ENCODE results near the gene RCSD1. TPM values are rescaled to one million over a fixed set of nuclear protein-coding genes. Genes with fewer than 3 reads are reported as not detected.

Gene RCSD1
- total and polyA plus RNA-seq, 2 of the 4 experiments (the other 2 are of a cell fraction) = 0.03 TPM; not detected in 1

- ATAC-seq (ENCODE audit: low read depth) (no peak), DNase-seq (no peak)
- Histone ChIP-seq H4K20me1 (ENCODE audit: insufficient read depth, low read length) (no peaks in the 10 kb centered on the region), H3K36me3 (ENCODE audit: control insufficient read depth, insufficient read depth, low read length) (no peaks in the 10 kb centered on the region), H2BK20ac (ENCODE audit: low read depth, low read length) (no peak overlapping the region), H3K4ac (ENCODE audit: low read depth, low read length) (no peak overlapping the region), H3K56ac (ENCODE audit: extremely low read depth, insufficient read depth, low read length) (no peak overlapping the region), H3K27me3 (ENCODE audit: control insufficient read depth, insufficient read depth, low read length) (peaks cover 22% of the 10 kb centered on the region), H3K4me2 (ENCODE audit: low read depth, low read length) (no peak overlapping the region), H2BK15ac (ENCODE audit: low read depth, low read length) (no peak overlapping the region), H2AFZ (replicated peaks; ENCODE audit: low read length, poor library complexity) (no peak overlapping the region), H3K14ac (replicated peaks; ENCODE audit: low read depth, low read length) (no peak overlapping the region), H3K23ac (ENCODE audit: low read depth, low read length) (no peak overlapping the region), H3K9me1 (ENCODE audit: insufficient read depth, low read length) (no peaks in the 10 kb centered on the region), H4K5ac (ENCODE audit: low read depth, low read length) (no peak overlapping the region), H3K4me3 (ENCODE audit: insufficient read depth, low read depth, low read length) (no peak overlapping the region), H2AK5ac (ENCODE audit: low read depth, low read length) (no peak overlapping the region), H2BK120ac (ENCODE audit: low read depth, low read length) (no peak overlapping the region), H3K79me1 (ENCODE audit: low read depth in 1 of 2, low read length in 2 of 2) (no peaks in the 10 kb centered on the region), H4K8ac (ENCODE audit: low read depth in 2 of 2, low read length in 2 of 2) (no peak overlapping the region), H3K18ac (ENCODE audit: low read depth, low read length) (no peak overlapping the region), H3K4me1 (ENCODE audit: control insufficient read depth, insufficient read depth, low read length) (no peaks in the 10 kb centered on the region), H4K91ac (ENCODE audit: insufficient read depth, low read depth, low read length) (no peak overlapping the region), H2BK5ac (ENCODE audit: low read depth, low read length, poor library complexity, severe bottlenecking) (no peak overlapping the region), H3K27ac (ENCODE audit: insufficient read depth, low read length) (no peak overlapping the region), H3K9me3 (ENCODE audit: control insufficient read depth, insufficient read depth, low read length) (no peaks in the 10 kb centered on the region), H2AK9ac (replicated peaks; ENCODE audit: low read depth, low read length, poor library complexity) (no peak overlapping the region), H3K9ac (ENCODE audit: low read depth, low read length) (no peak overlapping the region)
- dilution Hi-C loops (cut with HindIII; ENCODE audit: low sequenced_read_pairs, unreplicated experiment) (no loop called here), in situ Hi-C loops (cut with MboI; ENCODE audit: low sequenced_read_pairs) (no loop called here), intact Hi-C loops (cut with micrococcal nuclease) (no loop called here)
- BruUV-seq (replicated peaks) = no TSS peak
- TF ChIP-seq RFX5 (IDR thresholded peaks at IDR 0.05; ENCODE audit: low read depth, low read length) (no peak), FOS (IDR thresholded peaks at IDR 0.05; ENCODE audit: low read depth, low read length) (no peak), BHLHE40 (IDR thresholded peaks at IDR 0.05; ENCODE audit: low read depth, low read length) (no peak), MXI1 (IDR thresholded peaks at IDR 0.05; ENCODE audit: borderline replicate concordance, low read depth, low read length) (no peak), MAZ (IDR thresholded peaks at IDR 0.05; ENCODE audit: borderline replicate concordance, low read depth, low read length) (no peak), CTCF (conservative IDR thresholded peaks at IDR 0.05; ENCODE audit: low read depth, low read length) (no peak), CHD1 (IDR thresholded peaks at IDR 0.05; ENCODE audit: low read depth, low read length) (no peak), RAD21 (IDR thresholded peaks at IDR 0.05; ENCODE audit: low read length) (no peak)
- POLR2A ChIA-PET (ENCODE audit: unreplicated experiment) = no interaction called here
- CTCF ChIA-PET = interaction anchor here (0.7 kb wide), 1 partner anchor 62 kb away, joined by 3 read pairs; no protein-coding TSS in a partner anchor
- WGBS, 2 experiments (ENCODE audit: extremely low coverage in 2 of 2, insufficient read length in 1 of 2) = 71% methylated on average over 7 of the region's 16 CpGs; no CpG with 5 or more reads in 1 of the 2 experiments
Measured at GRCh38 chr1:167650269-167651160, 20.5 kb downstream of the RCSD1 start.

Data from IMR-90 (cell line).